ENCODE results near the gene KDR. TPM values are rescaled to one million over a fixed set of nuclear protein-coding genes. Genes with fewer than 3 reads are reported as not detected.

Gene KDR
- total RNA-seq, 4 donors from 2014 or later = 24.7 to 66.9 (median 33.4) TPM

- TF ChIP-seq POLR2AphosphoS5 (IDR thresholded peaks at IDR 0.05) = no peak
- no peak for TF ChIP-seq POLR2A (IDR thresholded peaks at IDR 0.05)
- no peak for TF ChIP-seq EP300 (IDR thresholded peaks at IDR 0.05)
- TF ChIP-seq, protein P1, sequence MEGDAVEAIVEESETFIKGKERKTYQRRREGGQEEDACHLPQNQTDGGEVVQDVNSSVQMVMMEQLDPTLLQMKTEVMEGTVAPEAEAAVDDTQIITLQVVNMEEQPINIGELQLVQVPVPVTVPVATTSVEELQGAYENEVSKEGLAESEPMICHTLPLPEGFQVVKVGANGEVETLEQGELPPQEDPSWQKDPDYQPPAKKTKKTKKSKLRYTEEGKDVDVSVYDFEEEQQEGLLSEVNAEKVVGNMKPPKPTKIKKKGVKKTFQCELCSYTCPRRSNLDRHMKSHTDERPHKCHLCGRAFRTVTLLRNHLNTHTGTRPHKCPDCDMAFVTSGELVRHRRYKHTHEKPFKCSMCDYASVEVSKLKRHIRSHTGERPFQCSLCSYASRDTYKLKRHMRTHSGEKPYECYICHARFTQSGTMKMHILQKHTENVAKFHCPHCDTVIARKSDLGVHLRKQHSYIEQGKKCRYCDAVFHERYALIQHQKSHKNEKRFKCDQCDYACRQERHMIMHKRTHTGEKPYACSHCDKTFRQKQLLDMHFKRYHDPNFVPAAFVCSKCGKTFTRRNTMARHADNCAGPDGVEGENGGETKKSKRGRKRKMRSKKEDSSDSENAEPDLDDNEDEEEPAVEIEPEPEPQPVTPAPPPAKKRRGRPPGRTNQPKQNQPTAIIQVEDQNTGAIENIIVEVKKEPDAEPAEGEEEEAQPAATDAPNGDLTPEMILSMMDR (IDR thresholded peaks at IDR 0.05) = no peak
- 82 to 90% methylated on average over 4 of the region's 4 CpGs for WGBS, 2 donors (ENCODE audit: low coverage in 1 of 2)
- H3K9me3 ChIP-seq = no peaks in the 10 kb centered on the region
- peaks cover 0 to 25% (median 0%) of the 10 kb centered on the region in 3 donors for H3K4me1 ChIP-seq
- no peak overlapping the region for H3K27ac ChIP-seq
- no peak overlapping the region for H3K4me3 ChIP-seq
- ATAC-seq = no peak
- peaks cover 0 to 29% of the 10 kb centered on the region in 2 donors for H3K36me3 ChIP-seq
- H3K27me3 ChIP-seq = peaks cover 13% of the 10 kb centered on the region
Measured at GRCh38 chr4:55121246-55121645, 4.1 kb downstream of the KDR start.

GRCh38 chr4:55118397-55118796, 7.0 kb downstream of the KDR start:
- Histone ChIP-seq H3K4me3 (no peak overlapping the region), H3K36me3 (peaks cover 3 to 44% of the 10 kb centered on the region in 2 donors), H3K9me3 (no peaks in the 10 kb centered on the region), H3K4me1 (no peaks in the 10 kb centered on the region), H3K27ac (no peak overlapping the region), H3K27me3 (no peaks in the 10 kb centered on the region)
- WGBS, 2 donors (ENCODE audit: low coverage in 1 of 2) = 72 to 81% methylated on average over 5 of the region's 6 CpGs
- no peak for ATAC-seq
- TF ChIP-seq POLR2A (IDR thresholded peaks at IDR 0.05) (no peak), POLR2AphosphoS5 (IDR thresholded peaks at IDR 0.05) (no peak), EP300 (IDR thresholded peaks at IDR 0.05) (no peak)
- TF ChIP-seq, protein P1 (IDR thresholded peaks at IDR 0.05) = no peak

GRCh38 chr4:55117511-55117910, 7.9 kb downstream of the KDR start:
- Histone ChIP-seq H3K27me3 (no peaks in the 10 kb centered on the region), H3K27ac (no peak overlapping the region), H3K9me3 (no peaks in the 10 kb centered on the region), H3K36me3 (peaks cover 3 to 53% of the 10 kb centered on the region in 2 donors), H3K4me3 (no peak overlapping the region), H3K4me1 (no peaks in the 10 kb centered on the region)
- WGBS, 2 donors (ENCODE audit: low coverage in 1 of 2) = 79 to 83% methylated on average over 1 of the region's 1 CpG
- ATAC-seq = no peak
- TF ChIP-seq, protein P1 (IDR thresholded peaks at IDR 0.05) = no peak
- TF ChIP-seq POLR2A (IDR thresholded peaks at IDR 0.05) (no peak), EP300 (IDR thresholded peaks at IDR 0.05) (no peak), POLR2AphosphoS5 (IDR thresholded peaks at IDR 0.05) (no peak)

GRCh38 chr4:55116450-55116849, 8.9 kb downstream of the KDR start:
- Histone ChIP-seq H3K27me3 (no peaks in the 10 kb centered on the region), H3K4me1 (no peaks in the 10 kb centered on the region), H3K9me3 (no peaks in the 10 kb centered on the region), H3K36me3 (peaks cover 3 to 57% of the 10 kb centered on the region in 2 donors), H3K27ac (no peak overlapping the region), H3K4me3 (no peak overlapping the region)
- TF ChIP-seq POLR2A (IDR thresholded peaks at IDR 0.05) = no peak
- 25 to 71% methylated on average over 1 of the region's 1 CpG for WGBS, 2 donors (ENCODE audit: low coverage in 1 of 2)
- no peak for ATAC-seq

DNA sequence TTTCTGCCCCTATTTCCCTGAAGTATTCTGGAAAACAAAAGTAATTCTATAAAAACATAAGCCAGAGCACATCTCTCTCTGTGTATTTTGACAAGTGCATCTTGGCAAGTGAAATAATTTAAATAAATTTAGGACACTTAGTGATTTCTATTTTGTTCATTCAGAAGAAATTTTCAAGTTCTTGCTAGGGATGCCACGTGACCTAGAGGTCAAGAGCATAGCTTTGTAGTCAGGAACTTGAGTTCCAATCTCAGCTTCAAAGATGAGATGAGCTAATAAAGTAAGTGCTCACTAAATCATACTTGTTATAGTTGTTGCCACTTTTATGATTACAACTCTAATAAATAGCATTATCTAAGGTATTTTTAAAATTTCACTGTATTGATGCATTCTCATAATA, 13.8 kb downstream of the KDR start:
- Histone ChIP-seq H3K4me1 (no peaks in the 10 kb centered on the region), H3K4me3 (no peak overlapping the region), H3K27ac (no peak overlapping the region), H3K27me3 (no peaks in the 10 kb centered on the region), H3K36me3 (peaks cover 3 to 69% of the 10 kb centered on the region in 2 donors), H3K9me3 (no peaks in the 10 kb centered on the region)
- WGBS, 2 donors (ENCODE audit: low coverage in 1 of 2) = 63 to 82% methylated on average over 1 of the region's 1 CpG
- TF ChIP-seq EP300 (IDR thresholded peaks at IDR 0.05) (no peak), POLR2A (IDR thresholded peaks at IDR 0.05) (no peak), POLR2AphosphoS5 (IDR thresholded peaks at IDR 0.05) (no peak)
- TF ChIP-seq, protein P1 (IDR thresholded peaks at IDR 0.05) = no peak
- ATAC-seq = no peak

All from gastroesophageal sphincter (tissue), 4 donors.